ENCODE measurements around the gene ASTN1.

DNA sequence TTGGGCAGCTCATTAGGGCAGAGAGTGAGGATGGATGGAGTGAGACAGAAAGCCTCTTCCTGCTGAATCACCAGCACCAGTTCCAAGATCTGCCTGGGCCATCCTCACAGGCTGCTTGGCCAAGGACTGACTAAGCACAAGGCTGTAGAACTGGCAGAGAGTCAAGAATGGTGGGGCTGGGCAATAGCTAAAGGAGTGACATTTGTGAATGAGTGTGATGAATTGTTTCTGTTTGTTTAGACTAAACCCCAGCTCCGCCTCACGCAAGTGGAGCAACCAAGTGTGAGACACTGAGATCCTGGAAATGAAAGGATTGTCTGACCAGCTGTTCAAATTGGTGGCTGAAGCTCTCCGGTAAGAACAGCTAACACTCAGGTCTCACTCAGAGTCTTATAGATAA, 44.8 kb upstream of the ASTN1 start:
- TF ChIP-seq, protein P1, sequence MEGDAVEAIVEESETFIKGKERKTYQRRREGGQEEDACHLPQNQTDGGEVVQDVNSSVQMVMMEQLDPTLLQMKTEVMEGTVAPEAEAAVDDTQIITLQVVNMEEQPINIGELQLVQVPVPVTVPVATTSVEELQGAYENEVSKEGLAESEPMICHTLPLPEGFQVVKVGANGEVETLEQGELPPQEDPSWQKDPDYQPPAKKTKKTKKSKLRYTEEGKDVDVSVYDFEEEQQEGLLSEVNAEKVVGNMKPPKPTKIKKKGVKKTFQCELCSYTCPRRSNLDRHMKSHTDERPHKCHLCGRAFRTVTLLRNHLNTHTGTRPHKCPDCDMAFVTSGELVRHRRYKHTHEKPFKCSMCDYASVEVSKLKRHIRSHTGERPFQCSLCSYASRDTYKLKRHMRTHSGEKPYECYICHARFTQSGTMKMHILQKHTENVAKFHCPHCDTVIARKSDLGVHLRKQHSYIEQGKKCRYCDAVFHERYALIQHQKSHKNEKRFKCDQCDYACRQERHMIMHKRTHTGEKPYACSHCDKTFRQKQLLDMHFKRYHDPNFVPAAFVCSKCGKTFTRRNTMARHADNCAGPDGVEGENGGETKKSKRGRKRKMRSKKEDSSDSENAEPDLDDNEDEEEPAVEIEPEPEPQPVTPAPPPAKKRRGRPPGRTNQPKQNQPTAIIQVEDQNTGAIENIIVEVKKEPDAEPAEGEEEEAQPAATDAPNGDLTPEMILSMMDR (IDR thresholded peaks at IDR 0.05), result no peak
- TF ChIP-seq POLR2A (IDR thresholded peaks at IDR 0.05; ENCODE audit: low read depth), result no peak
- TF ChIP-seq POLR2AphosphoS5 (IDR thresholded peaks at IDR 0.05), result peak; percentile 89 to 91
